ENCODE measurements around the gene TAF6. TPM values are rescaled to one million over a fixed set of nuclear protein-coding genes. Genes with fewer than 3 reads are reported as not detected.

The TAF6 gene
- total RNA-seq, 1 experiment from 2014 or later: 87.1 TPM

DNA sequence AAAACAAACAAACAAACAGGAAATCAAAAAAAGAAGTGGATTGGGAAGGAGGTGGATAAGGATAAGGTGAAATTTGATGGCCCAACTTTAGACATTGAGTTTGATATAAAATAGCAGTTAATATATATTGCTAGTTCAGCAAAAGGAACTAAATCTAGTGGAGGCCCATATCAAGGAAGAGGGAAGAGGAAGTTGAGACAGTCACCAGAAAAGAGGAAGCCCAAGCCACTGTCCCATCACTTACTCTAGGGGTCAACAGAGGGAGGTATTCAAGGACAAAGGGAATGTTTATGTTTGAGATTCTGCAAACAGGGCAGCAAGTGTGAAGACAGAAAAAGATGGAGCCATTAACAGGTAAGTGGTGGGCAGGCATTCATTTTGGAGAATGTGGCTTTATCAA is 33.2 kb upstream of the TAF6 start:
- no peak overlapping the region for H4K91ac ChIP-seq (ENCODE audit: insufficient read length, low read depth, low read length)
- no peak overlapping the region for H3K4me2 ChIP-seq (ENCODE audit: insufficient read depth, insufficient read length, low read length)
- H3K23me2 ChIP-seq (ENCODE audit: insufficient read length, low read depth, low read length, poor library complexity, severe bottlenecking): peaks cover 6% of the 10 kb centered on the region
- H3K36me3 Mint-ChIP-seq (ENCODE audit: insufficient read depth in 1 of 3, low read depth in 3 of 3): peaks cover 26 to 63% (median 60%) of the 10 kb centered on the region in 3 experiments
- peak overlapping the region in 2 of 3 experiments; percentile 19 to 26; a peak in 2 of 7 replicates for H3K27ac Mint-ChIP-seq
- no peak overlapping the region for H3K56ac ChIP-seq (ENCODE audit: insufficient read length, low read depth, low read length)
- no peak overlapping the region for H3K4ac ChIP-seq (ENCODE audit: low read depth, low read length)
- H3K9me3 ChIP-seq (ENCODE audit: control insufficient read depth, low read depth, low read length): no peaks in the 10 kb centered on the region
- peaks cover 21 to 33% of the 10 kb centered on the region in 2 experiments for H3K4me1 Mint-ChIP-seq
- no peaks in the 10 kb centered on the region for H3K27me3 ChIP-seq (ENCODE audit: insufficient read depth, low read length)
- no peak overlapping the region for H2BK12ac ChIP-seq (ENCODE audit: insufficient read length, low read depth, low read length)
- no peak overlapping the region for H3K27ac ChIP-seq (ENCODE audit: insufficient read length, low read depth, low read length)
- no peaks in the 10 kb centered on the region for H3K79me2 ChIP-seq (ENCODE audit: insufficient read depth, low read length)
- no peak overlapping the region for H2AFZ ChIP-seq (ENCODE audit: low read length)
- H3K9me3 Mint-ChIP-seq: no peaks in the 10 kb centered on the region
- DNase-seq: no peak
- H3K4me3 Mint-ChIP-seq: no peak overlapping the region; a peak in 1 of 5 replicates
- H3K23ac ChIP-seq (ENCODE audit: insufficient read length, low read depth, low read length): no peak overlapping the region
- H2AK5ac ChIP-seq (ENCODE audit: insufficient read length, low read length): no peak overlapping the region
- H3K79me1 ChIP-seq (ENCODE audit: insufficient read depth, low read depth, low read length, poor library complexity, severe bottlenecking): peaks cover 1% of the 10 kb centered on the region
- peaks cover 2% of the 10 kb centered on the region for H4K20me1 ChIP-seq (ENCODE audit: control insufficient read depth, insufficient read depth, insufficient read length)
- TF ChIP-seq, protein P1, sequence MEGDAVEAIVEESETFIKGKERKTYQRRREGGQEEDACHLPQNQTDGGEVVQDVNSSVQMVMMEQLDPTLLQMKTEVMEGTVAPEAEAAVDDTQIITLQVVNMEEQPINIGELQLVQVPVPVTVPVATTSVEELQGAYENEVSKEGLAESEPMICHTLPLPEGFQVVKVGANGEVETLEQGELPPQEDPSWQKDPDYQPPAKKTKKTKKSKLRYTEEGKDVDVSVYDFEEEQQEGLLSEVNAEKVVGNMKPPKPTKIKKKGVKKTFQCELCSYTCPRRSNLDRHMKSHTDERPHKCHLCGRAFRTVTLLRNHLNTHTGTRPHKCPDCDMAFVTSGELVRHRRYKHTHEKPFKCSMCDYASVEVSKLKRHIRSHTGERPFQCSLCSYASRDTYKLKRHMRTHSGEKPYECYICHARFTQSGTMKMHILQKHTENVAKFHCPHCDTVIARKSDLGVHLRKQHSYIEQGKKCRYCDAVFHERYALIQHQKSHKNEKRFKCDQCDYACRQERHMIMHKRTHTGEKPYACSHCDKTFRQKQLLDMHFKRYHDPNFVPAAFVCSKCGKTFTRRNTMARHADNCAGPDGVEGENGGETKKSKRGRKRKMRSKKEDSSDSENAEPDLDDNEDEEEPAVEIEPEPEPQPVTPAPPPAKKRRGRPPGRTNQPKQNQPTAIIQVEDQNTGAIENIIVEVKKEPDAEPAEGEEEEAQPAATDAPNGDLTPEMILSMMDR (conservative IDR thresholded peaks at IDR 0.05): no peak
- H2BK20ac ChIP-seq (ENCODE audit: low read depth, low read length, poor library complexity, severe bottlenecking): no peak overlapping the region
- no peak overlapping the region for H2BK5ac ChIP-seq (ENCODE audit: insufficient read length, low read length)
- H3K9ac ChIP-seq (ENCODE audit: extremely low read depth, insufficient read length, low read length): no peak overlapping the region
- H4K5ac ChIP-seq (ENCODE audit: insufficient read length, low read depth, low read length): no peak overlapping the region
- H3K14ac ChIP-seq (ENCODE audit: insufficient read depth, low read length): no peak overlapping the region
- no peak overlapping the region for H2BK120ac ChIP-seq (ENCODE audit: low read depth, low read length, poor library complexity, severe bottlenecking)
- H3T11ph ChIP-seq (ENCODE audit: low read length): no peak overlapping the region
- H3K18ac ChIP-seq (ENCODE audit: insufficient read length, low read depth, low read length): no peak overlapping the region
- H3K4me1 ChIP-seq (ENCODE audit: insufficient read depth, low read length): no peaks in the 10 kb centered on the region; the same call in 1 of the 2 replicates
- no peak overlapping the region for H2BK15ac ChIP-seq (ENCODE audit: low read depth, low read length)
- H4K8ac ChIP-seq (replicated peaks; ENCODE audit: insufficient read length, low read depth, low read length): no peak overlapping the region
- H3K27me3 Mint-ChIP-seq (ENCODE audit: low read depth): no peaks in the 10 kb centered on the region; the same call in 1 of the 2 replicates
